B cell (primary cell): ENCODE measurements around the gene SHOC2. TPM values are rescaled to one million over a fixed set of nuclear protein-coding genes. Genes with fewer than 3 reads are reported as not detected.

ENCODE experiments used
- ATAC-seq: fragments of 200-7000 bp; cut with Tn5 transposase; one replicate; pipeline ENCODE4 v1.10.0; 2021; ENCODE audit warnings: low read depth, mild to moderate bottlenecking, moderate number of reproducible peaks, moderate library complexity
- CTCF ChIA-PET: fragments of 350-600 bp; sonication (Branson Sonifier 250); formaldehyde crosslinking; loops from one replicate; lab custom pipeline; 2021; ENCODE audit warnings: antibody characterized with exemption, inconsistent platforms; lab: Charles Lee
- POLR2A ChIA-PET: fragments of 350-600 bp; sonication (Branson Sonifier 250); formaldehyde crosslinking; loops from one replicate; lab custom pipeline; 2021; ENCODE audit warnings: antibody characterized with exemption; lab: Charles Lee
- DNase-seq: peaks from one replicate; pipeline ENCODE4 v3.0.0; 2013
- H2AFZ ChIP-seq: 2 replicates; pipeline ENCODE4 v1.6.1; 2012; ENCODE audit warnings: mild to moderate bottlenecking, low read depth, low read length; ENCODE audit not compliant: insufficient read depth, poor library complexity, severe bottlenecking
- H3K27ac ChIP-seq, 2 donors: 1 replicate in 1 of 2; 2 replicates in 1 of 2; pipeline ENCODE4 v1.5.1; 2012 to 2013; ENCODE audit warnings: low read length in 2 of 2, mild to moderate bottlenecking in 2 of 2, moderate library complexity in 1 of 2
- H3K27me3 ChIP-seq, 4 experiments: fragments of 200-600 bp in 1 of 4; sonication (generic) in 1 of 4; replicated peaks in 1 of 4; 1 replicate in 2 of 4; 2 replicates in 2 of 4; pipeline versions ENCODE4 v1.6.1 to v1.7.0; 2013 to 2016; ENCODE audit warnings: low read length in 3 of 4, mild to moderate bottlenecking in 2 of 4, mixed read lengths in 1 of 4, moderate library complexity in 1 of 4; ENCODE audit not compliant: insufficient read depth in 4 of 4, control insufficient read depth in 3 of 4; ENCODE audit errors: control extremely low read depth in 1 of 4
- H3K36me3 ChIP-seq, 2 experiments: replicated peaks in 1 of 2; 1 replicate in 1 of 2; 2 replicates in 1 of 2; pipeline versions ENCODE4 v1.6.1 to v1.7.1; 2013; ENCODE audit warnings: low read length in 1 of 2; ENCODE audit not compliant: insufficient read depth in 2 of 2, control insufficient read depth in 1 of 2; ENCODE audit errors: control extremely low read depth in 1 of 2, extremely low read depth in 1 of 2
- H3K4me1 ChIP-seq, 2 donors: fragments of 200-600 bp in 1 of 2; sonication (generic) in 1 of 2; 1 replicate in 1 of 2; 2 replicates in 1 of 2; pipeline versions ENCODE4 v1.5.1 to v1.6.1; 2013 to 2017; ENCODE audit warnings: low read length in 2 of 2; ENCODE audit not compliant: control insufficient read depth in 2 of 2, insufficient read depth in 2 of 2
- H3K4me2 ChIP-seq: replicated peaks from 2 replicates; pipeline ENCODE3; 2012; ENCODE audit warnings: mild to moderate bottlenecking, low read depth, low read length; ENCODE audit not compliant: poor library complexity, severe bottlenecking
- H3K4me3 ChIP-seq, 5 experiments: fragments of 200-600 bp in 1 of 5; sonication (generic) in 1 of 5; 1 replicate in 3 of 5; 2 replicates in 2 of 5; pipeline versions ENCODE4 v1.5.1 to v1.7.0; 2011 to 2016; ENCODE audit warnings: low read length in 4 of 5, mild to moderate bottlenecking in 4 of 5, low read depth in 2 of 5, control low read depth in 1 of 5, moderate library complexity in 1 of 5; ENCODE audit not compliant: insufficient read depth in 1 of 5; ENCODE audit errors: control extremely low read depth in 1 of 5, extremely low read depth in 1 of 5
- H3K79me2 ChIP-seq: fragments of 200-600 bp; sonication (generic); one replicate; pipeline ENCODE4 v1.6.0; 2016; ENCODE audit warnings: low read length; ENCODE audit not compliant: control insufficient read depth, insufficient read depth
- H3K9ac ChIP-seq: fragments of 200-600 bp; sonication (generic); 2 replicates; pipeline ENCODE4 v1.6.1; 2017; ENCODE audit warnings: mild to moderate bottlenecking, low read length, moderate library complexity
- H3K9me3 ChIP-seq, 3 donors: one replicate each; pipeline versions ENCODE4 v1.6.1 to v1.7.1; 2013; ENCODE audit warnings: low read length in 2 of 3; ENCODE audit not compliant: control insufficient read depth in 2 of 3, insufficient read depth in 1 of 3; ENCODE audit errors: control extremely low read depth in 1 of 3
- H4K20me1 ChIP-seq: 2 replicates; pipeline ENCODE4 v1.6.0; 2012; ENCODE audit warnings: mild to moderate bottlenecking, low read length; ENCODE audit not compliant: insufficient read depth, control insufficient read depth, poor library complexity, severe bottlenecking
- H3K27ac Mint-ChIP-seq: one replicate; pipeline ENCODE4 v1.8.0; 2021; ENCODE audit warnings: mixed read lengths
- H3K27me3 Mint-ChIP-seq: one replicate; pipeline ENCODE4 v1.8.0; 2021; ENCODE audit warnings: mixed read lengths
- H3K4me1 Mint-ChIP-seq: one replicate; pipeline ENCODE4 v1.8.0; 2021; ENCODE audit warnings: mixed read lengths
- H3K4me3 Mint-ChIP-seq: one replicate; pipeline ENCODE4 v1.8.0; 2021; ENCODE audit warnings: mixed read lengths
- H3K9me3 Mint-ChIP-seq: one replicate; pipeline ENCODE4 v1.8.0; 2022; ENCODE audit warnings: mixed read lengths; ENCODE audit not compliant: insufficient read depth
- CTCF ChIP-seq: fragments of 200-600 bp; IDR thresholded peaks from one replicate; pipeline ENCODE4 v1.8.0; 2022; ENCODE audit warnings: antibody characterized with exemption, mild to moderate bottlenecking
- EZH2 ChIP-seq: IDR thresholded peaks from 2 replicates; pipeline ENCODE4 v1.6.1; 2012; ENCODE audit warnings: borderline replicate concordance, low read depth, mild to moderate bottlenecking, moderate library complexity, low read length; ENCODE audit not compliant: insufficient read depth, poor library complexity, severe bottlenecking
- WGBS: methylation state at CpG from one replicate; pipeline ENCODE4 v1.1.5; 2013; ENCODE audit warnings: missing lambda C conversion rate; ENCODE audit not compliant: insufficient coverage; 5-methylcytosine and 5-hydroxymethylcytosine counted together
- intact Hi-C: fragments of 100-400 bp; cut with micrococcal nuclease; formaldehyde crosslinking; loops from one replicate; pipeline ENCODE4 v1.10.0; 2022
- polyA plus RNA-seq: library from polyadenylated mRNA; depleted of rRNA; stranded (reverse); fragments of >200 nt; gene quantifications from 2 replicates; pipeline ENCODE4 v1.2.3, GENCODE V29; 2012
- total RNA-seq, 2 donors: library from RNA; stranded (reverse); fragments of 120-200 nt in 1 of 2; gene quantifications; 1 replicate in 1 of 2; 2 replicates in 1 of 2; pipeline versions ENCODE4 v1.2.3 to v1.2.4, GENCODE V29; 2013 to 2022

The SHOC2 gene
- total and polyA plus RNA-seq, 2 donors (not counting 1 experiment from before 2014, with no cell fraction given) = 13.3 to 116 TPM

- TF ChIP-seq CTCF = no peak
- no peak for TF ChIP-seq EZH2
- WGBS = 29% methylated on average over 3 of the region's 5 CpGs
Measured at GRCh38 chr10:110944792-110945396, 25.5 kb downstream of the SHOC2 start.

GRCh38 chr10:110946496-110946895 is 27.1 kb downstream of the SHOC2 start:
- H3K36me3 ChIP-seq = peaks cover 13 to 18% of the 10 kb centered on the region in 2 experiments
- DNase-seq (no peak), ATAC-seq (no peak)
- POLR2A ChIA-PET = interaction anchor here (0.6 kb wide), 1 partner anchor 38 kb away, joined by 5 read pairs; no protein-coding TSS in a partner anchor
- H3K4me2 ChIP-seq = no peak overlapping the region
- H4K20me1 ChIP-seq = peaks cover 91% of the 10 kb centered on the region
- CTCF ChIA-PET = no interaction called here
- no peaks in the 10 kb centered on the region for H3K9me3 Mint-ChIP-seq
- H3K4me1 ChIP-seq = peaks cover 13 to 29% of the 10 kb centered on the region in 2 donors
- H3K27ac ChIP-seq = no peak overlapping the region
- H3K79me2 ChIP-seq = peaks cover 100% of the 10 kb centered on the region
- intact Hi-C loops = no loop called here
- no peak overlapping the region for H3K27ac Mint-ChIP-seq
- peaks cover 66% of the 10 kb centered on the region for H3K4me1 Mint-ChIP-seq
- H3K27me3 ChIP-seq = no peaks in the 10 kb centered on the region
- no peaks in the 10 kb centered on the region for H3K27me3 Mint-ChIP-seq
- no peak overlapping the region for H3K9ac ChIP-seq
- H3K4me3 Mint-ChIP-seq = no peak overlapping the region
- H2AFZ ChIP-seq = no peak overlapping the region
- TF ChIP-seq CTCF (no peak), EZH2 (no peak)
- H3K4me3 ChIP-seq = no peak overlapping the region
- 100% methylated on average over 1 of the region's 1 CpG for WGBS
- H3K9me3 ChIP-seq = peaks cover 0 to 3% (median 0%) of the 10 kb centered on the region in 3 donors

More at GRCh38 chr10:110944792-110945396, 25.5 kb downstream of the SHOC2 start:
- Histone ChIP-seq H3K9me3 (peaks cover 0 to 3% (median 0%) of the 10 kb centered on the region in 3 donors), H4K20me1 (peaks cover 97% of the 10 kb centered on the region), H2AFZ (no peak overlapping the region), H3K4me3 (no peak overlapping the region), H3K79me2 (peaks cover 100% of the 10 kb centered on the region), H3K4me1 (peaks cover 13 to 29% of the 10 kb centered on the region in 2 donors), H3K9ac (no peak overlapping the region), H3K4me2 (peak overlapping the region; percentile 39), H3K27ac (no peak overlapping the region), H3K27me3 (no peaks in the 10 kb centered on the region), H3K36me3 (peaks cover 12 to 22% of the 10 kb centered on the region in 2 experiments)
- ChIA-PET CTCF (interaction anchor here (1.4 to 1.8 kb wide), 2 partner anchors 12 to 51 kb away, joined by 5 read pairs; no protein-coding TSS in a partner anchor), POLR2A (interaction anchor here (0.6 kb wide), 1 partner anchor 30 kb away, joined by 3 read pairs; no protein-coding TSS in a partner anchor)
- H3K9me3 Mint-ChIP-seq = no peaks in the 10 kb centered on the region
- peak overlapping the region; percentile 5 for H3K4me3 Mint-ChIP-seq
- ATAC-seq (no peak), DNase-seq (no peak)
- peak overlapping the region; percentile 21 for H3K27ac Mint-ChIP-seq
- H3K4me1 Mint-ChIP-seq = peaks cover 58% of the 10 kb centered on the region
- H3K27me3 Mint-ChIP-seq = no peaks in the 10 kb centered on the region
- intact Hi-C loops = loop anchor here (2.0 kb wide), 1 partner anchor 18 kb away; no protein-coding TSS in a partner anchor
